A549 (cell line): ENCODE data around the gene IMP3.

Source experiments
- BCL3 ChIP-seq: fragments of >200 bp; sonication (Bioruptor Twin); formaldehyde crosslinking; IDR thresholded peaks from 3 replicates; pipeline ENCODE4 v1.6.1; 2016
- CEBPB ChIP-seq, 2 experiments: fragments of >200 bp in 1 of 2; sonication (Bioruptor Twin) in 1 of 2; formaldehyde crosslinking in 1 of 2; IDR thresholded peaks; 2 replicates each; pipeline ENCODE4 v1.6.1; 2012 to 2016
- E2F6 ChIP-seq: IDR thresholded peaks from 2 replicates; pipeline ENCODE4 v1.6.1; 2012; ENCODE audit warnings: low read depth, borderline replicate concordance

- TF ChIP-seq BCL3 (peak; percentile 15; the same call in 1 of the 3 replicates), E2F6 (0 out of 2 replicates have a peak, but pooled peaks have one; percentile 35), CEBPB (IDR thresholded peaks at IDR 0.05) (no peak)
Observed at GRCh38 chr15:75647370-75648155, 7.5 kb upstream of the IMP3 start, which contains the start of gene SNX33.
